Type B pancreatic cell (in vitro differentiated cells): ENCODE data around the gene SETD9. TPM values are rescaled to one million over a fixed set of nuclear protein-coding genes. Genes with fewer than 3 reads are reported as not detected.

ENCODE experiments used
- DNase-seq: peaks from one replicate; pipeline ENCODE4 v3.0.0; 2021; ENCODE audit warnings: mixed read lengths; ENCODE audit not compliant: unreplicated experiment; ENCODE audit errors: extremely low spot score
- H3K27ac Mint-ChIP-seq: 2 replicates; pipeline ENCODE4 v1.8.0; 2021; ENCODE audit warnings: mild to moderate bottlenecking, mixed read lengths
- H3K27me3 Mint-ChIP-seq: 2 replicates; pipeline ENCODE4 v1.8.0; 2021; ENCODE audit warnings: mixed read lengths
- H3K36me3 Mint-ChIP-seq: 2 replicates; pipeline ENCODE4 v1.8.0; 2021; ENCODE audit warnings: mixed read lengths
- H3K4me1 Mint-ChIP-seq: one replicate; pipeline ENCODE4 v1.8.0; 2021; ENCODE audit warnings: mixed read lengths; ENCODE audit not compliant: unreplicated experiment
- H3K4me3 Mint-ChIP-seq: 2 replicates; pipeline ENCODE4 v1.8.0; 2021; ENCODE audit warnings: mild to moderate bottlenecking, mixed read lengths
- H3K9me3 Mint-ChIP-seq: 2 replicates; pipeline ENCODE4 v1.8.0; 2021; ENCODE audit warnings: mixed read lengths
- CTCF ChIP-seq: fragments of 200-600 bp; sonication (generic); conservative IDR thresholded peaks from 2 replicates; pipeline ENCODE4 v1.5.0; 2021; ENCODE audit warnings: antibody characterized with exemption, mild to moderate bottlenecking
- total RNA-seq: library from RNA; stranded (reverse); gene quantifications from 2 replicates; pipeline ENCODE4 v1.2.1, GENCODE V29; 2021; ENCODE audit warnings: low replicate concordance

The SETD9 gene
- total RNA-seq, 1 donor from 2014 or later, result 15.4 TPM

DNA sequence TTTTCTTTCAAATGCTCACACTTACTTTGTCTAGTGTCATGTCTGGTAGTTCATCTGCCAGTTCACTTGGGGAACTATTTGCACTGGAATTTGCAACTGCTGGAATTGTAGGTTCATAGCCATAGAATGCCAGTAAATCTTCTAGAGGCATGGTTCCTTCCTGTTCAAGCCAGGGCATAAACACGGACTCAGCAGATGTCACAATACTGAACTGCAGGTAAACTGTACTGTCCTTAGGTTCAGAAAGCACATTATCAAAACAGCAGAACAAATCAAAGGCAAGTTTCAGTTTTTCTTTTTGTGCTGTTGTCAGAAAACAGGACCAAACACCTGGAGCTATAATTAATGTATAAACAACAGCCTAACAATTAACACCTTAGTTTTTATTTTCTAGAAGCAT, 29.5 kb downstream of the SETD9 start:
- Mint-ChIP-seq H3K36me3 (peaks cover 51% of the 10 kb centered on the region), H3K4me3 (no peak overlapping the region), H3K27ac (no peak overlapping the region), H3K4me1 (peaks cover 5% of the 10 kb centered on the region), H3K27me3 (no peaks in the 10 kb centered on the region), H3K9me3 (no peaks in the 10 kb centered on the region)
- no peak for DNase-seq
- TF ChIP-seq CTCF, result no peak

- no peak for DNase-seq
- TF ChIP-seq CTCF, result no peak
- no peak overlapping the region for H3K27ac Mint-ChIP-seq
- peaks cover 5% of the 10 kb centered on the region for H3K4me1 Mint-ChIP-seq
- no peak overlapping the region for H3K4me3 Mint-ChIP-seq
- peaks cover 48% of the 10 kb centered on the region for H3K36me3 Mint-ChIP-seq
- no peaks in the 10 kb centered on the region for H3K27me3 Mint-ChIP-seq
- no peaks in the 10 kb centered on the region for H3K9me3 Mint-ChIP-seq
Measured at GRCh38 chr5:56941981-56942380, 32.6 kb downstream of the SETD9 start.

DNA sequence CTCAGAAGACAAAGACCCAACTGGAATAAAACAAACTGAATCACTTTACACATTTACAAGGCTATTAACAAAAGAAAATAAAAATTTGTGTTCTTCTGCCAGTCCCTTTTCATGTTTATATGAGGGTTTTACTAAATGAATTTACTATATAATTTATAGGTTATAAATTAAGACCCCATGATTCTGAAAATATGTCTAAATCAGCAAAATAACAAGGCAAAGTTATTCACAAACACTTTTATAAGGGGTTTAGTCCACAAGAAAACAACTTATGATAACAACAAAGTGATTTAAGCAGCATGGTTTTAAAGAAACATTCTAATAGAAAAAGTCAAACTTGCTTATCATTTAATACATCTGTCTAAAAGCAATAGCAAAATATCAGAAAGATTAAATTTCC, 37.7 kb downstream of the SETD9 start:
- H3K4me3 Mint-ChIP-seq, result no peak overlapping the region
- no peak for TF ChIP-seq CTCF
- H3K4me1 Mint-ChIP-seq, result peaks cover 11% of the 10 kb centered on the region
- no peaks in the 10 kb centered on the region for H3K9me3 Mint-ChIP-seq
- DNase-seq, result no peak
- no peaks in the 10 kb centered on the region for H3K27me3 Mint-ChIP-seq
- H3K36me3 Mint-ChIP-seq, result peaks cover 26% of the 10 kb centered on the region
- H3K27ac Mint-ChIP-seq, result no peak overlapping the region

GRCh38 chr5:56950626-56951125, 41.3 kb downstream of the SETD9 start:
- Mint-ChIP-seq H3K36me3 (peaks cover 9% of the 10 kb centered on the region), H3K27me3 (peaks cover 7% of the 10 kb centered on the region), H3K9me3 (no peaks in the 10 kb centered on the region), H3K4me1 (peaks cover 12% of the 10 kb centered on the region), H3K4me3 (peak overlapping the region; percentile 98), H3K27ac (peak overlapping the region; percentile 93)
- peak; percentile 78 for DNase-seq
- no peak for TF ChIP-seq CTCF

- Mint-ChIP-seq H3K27ac (peak overlapping the region; percentile 93), H3K4me1 (peaks cover 12% of the 10 kb centered on the region), H3K9me3 (no peaks in the 10 kb centered on the region), H3K4me3 (peak overlapping the region; percentile 98), H3K27me3 (peaks cover 7% of the 10 kb centered on the region), H3K36me3 (peaks cover 4% of the 10 kb centered on the region)
- DNase-seq, result peak; percentile 69
- TF ChIP-seq CTCF, result no peak
Measured at GRCh38 chr5:56951126-56951945, 41.9 kb downstream of the SETD9 start.
